ENCODE results near the gene HAUS3.
A peak's percentile ranks its signal among the peaks of the same experiment; 100 is the strongest.

HAUS3 gene

GRCh38 chr4:2262145-2262943 is 20.4 kb upstream of the HAUS3 start:
- DNase-seq = peak; percentile 99

- no peak for DNase-seq
These were observed 19.9 kb upstream of the HAUS3 start, which contains the start of gene MXD4 for GRCh38 chr4:2261853-2262144. MXD4 (minus strand) TSS chr4:2262109; CDS start chr4:2261980, 129 bp downstream.

- DNase-seq = peak in 1 of 2 donors; percentile 62
These were observed 19.4 kb upstream of the HAUS3 start for GRCh38 chr4:2261110-2261852.

- DNase-seq = no peak
These were observed 18.6 kb upstream of the HAUS3 start for GRCh38 chr4:2260344-2261109.

GRCh38 chr4:2259541-2260343 is 17.8 kb upstream of the HAUS3 start:
- no peak for DNase-seq

- DNase-seq = no peak
These were observed 17.2 kb upstream of the HAUS3 start for GRCh38 chr4:2259036-2259540.

GRCh38 chr4:2258091-2259035 is 16.4 kb upstream of the HAUS3 start:
- no peak for DNase-seq

- no peak for DNase-seq
These were observed 15.6 kb upstream of the HAUS3 start for GRCh38 chr4:2257361-2258081.

- no peak for DNase-seq
These were observed 14.9 kb upstream of the HAUS3 start for GRCh38 chr4:2256781-2257191.

GRCh38 chr4:2256156-2256731 is 14.3 kb upstream of the HAUS3 start:
- no peak for DNase-seq

GRCh38 chr4:2255501-2256155 is 13.7 kb upstream of the HAUS3 start:
- DNase-seq = no peak

GRCh38 chr4:2254665-2255500 is 13.0 kb upstream of the HAUS3 start:
- DNase-seq = no peak

- DNase-seq = no peak
These were observed 11.5 kb upstream of the HAUS3 start for GRCh38 chr4:2253160-2254084.

GRCh38 chr4:2252530-2253091 is 10.7 kb upstream of the HAUS3 start:
- no peak for DNase-seq

GRCh38 chr4:2251795-2252529 is 10.0 kb upstream of the HAUS3 start:
- no peak for DNase-seq

GRCh38 chr4:2251073-2251794 is 9.3 kb upstream of the HAUS3 start:
- no peak for DNase-seq
